Fibroblast of peridontal ligament (primary cell): Measurements from ENCODE around the gene TNFRSF21.
"Not testable (repeated sequence)": the region's sequence is repeated elsewhere in the genome, so short reads cannot be mapped to it uniquely, and the experiment has no call there.

ENCODE experiments used
- DNase-seq: peaks from one replicate; pipeline ENCODE4 v3.0.0-alpha.2; 2010; ENCODE audit errors: extremely low read depth

The TNFRSF21 gene

GRCh38 chr6:47288267-47289090 lies 21.2 kb downstream of the TNFRSF21 start:
- no peak for DNase-seq

- DNase-seq, result no peak
Measured at GRCh38 chr6:47286301-47286700, 23.4 kb downstream of the TNFRSF21 start.

- DNase-seq, result no peak
Measured at GRCh38 chr6:47283993-47284392, 25.7 kb downstream of the TNFRSF21 start.

- peak; percentile 64 for DNase-seq
Measured at GRCh38 chr6:47278545-47278944, 31.2 kb downstream of the TNFRSF21 start.

DNA sequence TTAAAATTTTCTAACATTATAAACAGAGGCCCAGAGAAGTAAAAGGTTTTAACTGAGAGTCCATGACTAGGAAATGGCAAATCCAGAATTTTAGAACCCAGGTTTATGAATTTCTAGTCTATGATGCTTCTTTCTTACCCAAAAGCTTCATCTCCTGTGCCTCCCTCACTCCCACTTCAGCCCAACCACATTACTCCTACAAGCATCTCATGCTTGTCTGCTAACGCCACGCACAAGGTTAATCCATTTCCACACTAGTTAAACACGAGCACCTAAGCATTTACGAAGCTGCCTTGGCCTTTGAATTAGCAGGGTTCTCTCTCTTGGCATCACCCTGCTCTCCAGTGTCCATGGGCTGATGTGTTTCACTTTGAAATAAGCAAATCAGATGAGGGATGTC lies 32.0 kb downstream of the TNFRSF21 start:
- DNase-seq, result no peak

GRCh38 chr6:47276377-47276776 lies 33.3 kb downstream of the TNFRSF21 start:
- DNase-seq, result no peak

- DNase-seq, result no peak
Measured at GRCh38 chr6:47275640-47276039, 34.1 kb downstream of the TNFRSF21 start.

- not testable (repeated sequence) for DNase-seq
Measured at GRCh38 chr6:47275132-47275531, 34.6 kb downstream of the TNFRSF21 start.

GRCh38 chr6:47268572-47269187 lies 41.0 kb downstream of the TNFRSF21 start:
- no peak for DNase-seq

DNA sequence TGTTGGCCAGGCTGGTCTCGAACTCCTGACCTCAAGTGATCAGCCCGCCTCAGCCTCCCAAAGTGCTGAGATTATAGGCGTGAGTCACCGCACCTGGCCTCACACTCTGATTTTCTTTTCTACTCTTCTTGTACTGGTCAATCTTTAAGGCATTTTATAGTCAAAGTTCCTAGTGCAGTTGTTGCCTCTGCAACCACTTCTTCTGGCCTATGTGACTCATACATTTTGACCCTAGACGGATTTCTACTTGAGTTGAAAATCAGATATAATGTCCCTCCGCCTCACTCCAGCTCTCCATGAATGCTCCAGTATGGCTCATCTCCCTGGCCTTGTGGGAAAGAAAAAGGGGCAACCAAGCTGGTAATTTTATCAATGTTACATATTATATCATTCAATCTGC lies 42.4 kb downstream of the TNFRSF21 start:
- no peak for DNase-seq

- no peak for DNase-seq
Measured at GRCh38 chr6:47265971-47266370, 43.7 kb downstream of the TNFRSF21 start.

- no peak for DNase-seq
Measured at GRCh38 chr6:47264775-47265184, 44.9 kb downstream of the TNFRSF21 start.

DNA sequence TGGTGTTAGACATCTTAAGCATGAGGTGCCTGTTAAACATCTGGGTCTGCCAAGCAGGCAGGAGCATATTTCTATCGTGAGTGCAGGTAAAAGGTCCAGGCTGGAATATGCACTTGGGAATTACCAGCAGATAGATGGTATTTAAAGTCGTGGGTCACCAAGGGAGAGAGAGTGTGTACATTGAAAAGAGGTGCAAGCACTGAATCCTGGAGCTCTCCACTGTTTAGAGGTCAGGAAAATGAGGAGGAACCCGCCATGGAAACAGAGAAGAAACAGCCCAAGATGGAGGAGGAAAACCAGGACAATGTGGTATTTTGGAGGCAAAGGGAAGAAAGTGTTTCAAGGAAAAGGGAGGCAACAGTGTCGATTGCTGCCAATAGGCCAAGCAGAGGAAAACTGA lies 46.4 kb downstream of the TNFRSF21 start:
- no peak for DNase-seq

DNA sequence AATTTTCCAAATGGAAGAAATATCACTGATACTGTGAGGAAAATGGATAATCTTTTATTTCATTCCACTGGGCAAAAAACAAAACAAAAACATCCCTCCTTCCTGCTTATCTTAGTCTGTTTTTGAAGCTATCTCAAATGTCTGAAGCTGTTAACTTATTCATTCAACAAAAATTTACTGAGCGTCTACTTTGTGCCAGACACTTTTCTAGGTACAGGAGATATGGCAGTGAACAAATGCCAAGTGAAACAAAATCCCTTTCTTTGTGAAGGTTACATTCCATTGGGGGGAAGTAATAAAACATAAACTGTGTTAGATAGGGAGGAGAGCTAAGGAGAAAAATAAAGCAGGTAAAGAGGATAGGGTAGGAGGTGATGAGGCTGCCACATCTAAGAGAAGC lies 47.5 kb downstream of the TNFRSF21 start:
- DNase-seq, result no peak

DNA sequence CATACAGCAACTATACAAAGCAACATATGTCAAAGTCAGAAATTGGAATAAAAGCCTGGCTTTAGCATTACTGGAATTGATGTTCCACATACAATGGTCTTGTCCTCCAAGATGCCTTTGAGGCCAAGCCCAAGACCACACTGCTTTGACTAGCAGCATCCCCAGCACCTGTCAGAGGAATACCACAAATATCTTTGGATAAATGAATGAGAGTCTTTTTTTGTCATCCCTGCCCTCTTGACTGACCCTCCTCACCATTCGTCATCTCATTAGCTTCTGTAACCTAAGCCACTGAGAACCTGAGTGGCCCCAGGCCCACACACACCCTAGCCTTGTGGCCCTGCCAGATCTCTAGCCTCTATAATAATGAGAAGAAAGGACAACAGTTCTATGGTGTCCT lies 48.5 kb downstream of the TNFRSF21 start:
- DNase-seq, result no peak

DNA sequence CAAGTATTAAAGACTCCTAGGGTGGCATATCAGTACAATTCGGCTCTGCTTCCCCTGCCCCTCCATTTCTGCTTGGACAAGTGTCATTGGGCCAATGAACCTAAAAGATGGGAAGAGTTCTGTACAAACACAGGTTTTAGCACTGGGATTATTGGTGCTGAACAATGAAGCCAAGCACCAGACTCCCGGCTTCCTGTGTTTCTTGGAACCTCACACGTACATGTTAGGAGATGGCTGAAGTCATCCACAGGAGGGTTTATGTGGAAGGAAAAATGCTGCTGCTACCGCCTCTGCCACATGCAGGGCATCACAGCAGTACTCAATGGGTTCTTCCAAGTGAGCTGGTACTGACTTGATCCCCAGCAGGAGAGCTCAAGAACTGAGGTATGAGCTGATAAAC lies 49.7 kb downstream of the TNFRSF21 start:
- DNase-seq, result no peak

DNA sequence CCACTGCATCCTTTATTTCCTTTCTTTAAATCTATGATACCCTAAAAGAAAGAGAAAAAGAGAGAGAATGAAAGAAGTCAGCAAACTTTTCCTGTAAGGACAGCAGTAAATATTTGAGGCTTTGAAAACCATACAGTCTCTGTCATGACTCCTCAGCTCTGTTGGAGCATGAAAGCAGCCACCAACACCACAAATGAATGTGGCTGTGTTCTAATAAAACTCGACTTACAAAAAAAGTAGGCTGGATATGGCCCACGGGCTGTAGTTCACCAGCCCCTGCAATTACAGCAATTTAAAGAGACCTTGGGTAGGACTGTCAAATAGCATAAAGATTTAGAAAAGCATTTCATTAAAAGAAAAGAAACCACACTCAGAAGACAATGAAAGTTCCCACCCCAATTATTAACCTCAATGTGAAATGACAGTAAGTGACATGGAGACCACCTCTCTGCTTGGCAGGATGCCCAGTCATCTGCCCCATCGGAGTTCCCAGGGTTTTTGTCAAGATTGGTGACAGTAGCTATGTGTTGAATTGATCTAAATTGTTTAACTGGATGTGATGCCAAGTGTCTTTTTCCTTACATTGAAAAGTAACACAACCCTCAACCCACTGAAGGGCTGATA lies 50.9 kb downstream of the TNFRSF21 start:
- no peak for DNase-seq

DNA sequence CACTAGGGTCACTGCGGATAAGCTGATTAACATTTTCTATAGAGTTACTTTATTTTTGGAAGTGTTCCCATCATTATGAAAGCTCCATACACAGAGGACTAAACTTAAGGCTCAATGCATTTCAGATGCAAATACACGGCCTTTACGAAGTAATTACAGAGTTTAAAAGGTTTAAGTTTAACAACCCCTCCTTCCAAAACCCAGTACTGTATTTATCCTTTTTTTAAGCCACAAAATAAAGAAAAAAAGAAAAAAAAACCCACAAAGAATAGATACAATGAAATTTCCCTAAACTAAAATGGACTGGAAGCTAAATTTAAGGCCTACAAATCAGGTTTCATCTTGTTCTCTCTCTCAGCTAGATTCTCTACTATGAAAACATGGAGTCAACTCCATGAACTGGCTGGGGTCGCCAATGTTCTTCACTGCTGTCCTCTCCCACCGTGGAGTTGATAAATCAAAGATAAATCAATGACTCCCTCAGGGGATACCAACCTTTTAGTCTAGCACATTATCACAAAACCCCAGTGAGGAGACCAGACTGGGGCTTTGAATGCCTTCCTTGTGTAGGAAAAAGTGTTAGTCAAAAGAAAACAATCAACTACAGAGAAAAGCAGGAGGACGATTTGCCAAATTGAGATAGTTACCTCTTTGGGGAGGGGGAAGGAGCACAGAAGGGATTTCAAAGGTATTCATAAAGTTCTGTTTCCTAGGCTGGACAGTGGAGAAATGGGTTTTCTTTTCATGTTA lies 52.5 kb downstream of the TNFRSF21 start:
- no peak for DNase-seq

- peak; percentile 31 for DNase-seq
Measured at GRCh38 chr6:47256361-47256760, 53.3 kb downstream of the TNFRSF21 start.

DNA sequence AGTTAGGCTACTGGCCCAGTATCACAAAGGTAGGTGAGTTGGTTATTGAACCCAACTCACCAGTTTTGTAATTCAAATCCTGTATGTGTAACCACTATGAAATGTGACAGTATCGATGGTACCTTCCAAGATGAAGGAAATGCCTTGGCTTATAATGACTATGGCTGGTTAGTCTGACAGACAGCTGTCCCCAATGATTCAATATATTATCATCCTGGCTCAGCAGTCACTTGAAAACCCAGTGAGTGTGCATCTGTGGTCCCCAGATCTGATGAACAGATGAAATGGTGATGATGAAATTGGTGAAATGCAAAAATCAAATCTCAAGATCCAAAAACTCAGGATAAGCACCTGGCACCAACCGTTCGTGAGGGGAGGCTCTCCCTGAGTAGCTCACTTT lies 54.8 kb downstream of the TNFRSF21 start:
- no peak for DNase-seq

DNA sequence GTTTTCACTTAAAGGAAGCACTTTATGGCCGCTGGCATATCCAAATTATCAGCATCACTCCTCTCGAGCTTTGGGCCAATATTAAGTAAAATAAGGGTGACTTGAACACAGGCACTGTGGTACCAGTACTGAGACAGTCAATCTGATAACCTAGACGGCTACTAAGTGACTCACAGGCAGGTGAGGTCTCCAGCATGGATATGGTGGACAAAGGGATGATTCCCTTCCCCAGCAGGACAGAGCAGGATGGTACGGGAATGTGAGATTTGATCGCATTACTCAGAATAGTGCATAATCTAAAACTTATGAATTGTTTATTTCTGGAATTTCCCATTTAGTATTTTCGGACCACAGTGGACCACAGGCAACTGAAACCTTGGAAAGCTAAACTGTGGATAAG lies 55.7 kb downstream of the TNFRSF21 start:
- DNase-seq, result no peak

GRCh38 chr6:47253136-47253535 lies 56.6 kb downstream of the TNFRSF21 start:
- no peak for DNase-seq
